ENCODE measurements around the gene SPECC1L.
A peak's percentile ranks its signal among the peaks of the same experiment; 100 is the strongest.
"Not testable (repeated sequence)": the region's sequence is repeated elsewhere in the genome, so short reads cannot be mapped to it uniquely, and the experiment has no call there.

Gene SPECC1L

GRCh38 chr22:24303007-24303406, 32.4 kb downstream of the SPECC1L start:
- Histone ChIP-seq H3K36me3 (replicated peaks) (peaks cover 45% of the 10 kb centered on the region), H3K4me3 (no peak overlapping the region), H3K9me3 (no peaks in the 10 kb centered on the region), H3K4me1 (no peaks in the 10 kb centered on the region), H3K27me3 (ENCODE audit: low read depth) (no peaks in the 10 kb centered on the region)
- in situ Hi-C loops (cut with MboI; ENCODE audit: low sequenced_read_pairs), result no loop called here
- DNase-seq (ENCODE audit: low spot score in 2 of 2), result no peak

GRCh38 chr22:24304062-24304675, 33.5 kb downstream of the SPECC1L start:
- no peak for DNase-seq (ENCODE audit: low spot score in 2 of 2)
- Histone ChIP-seq H3K4me1 (no peaks in the 10 kb centered on the region), H3K27me3 (ENCODE audit: low read depth) (no peaks in the 10 kb centered on the region), H3K9me3 (no peaks in the 10 kb centered on the region), H3K4me3 (no peak overlapping the region), H3K36me3 (replicated peaks) (peaks cover 48% of the 10 kb centered on the region)
- in situ Hi-C loops (cut with MboI; ENCODE audit: low sequenced_read_pairs), result no loop called here

GRCh38 chr22:24305260-24305692, 34.6 kb downstream of the SPECC1L start:
- Histone ChIP-seq H3K36me3 (replicated peaks) (peaks cover 54% of the 10 kb centered on the region), H3K9me3 (no peaks in the 10 kb centered on the region)

GRCh38 chr22:24310969-24311368, 40.3 kb downstream of the SPECC1L start:
- H3K4me1 ChIP-seq, result peaks cover 2% of the 10 kb centered on the region; the same call in 1 of the 2 replicates
- in situ Hi-C loops (cut with MboI; ENCODE audit: low sequenced_read_pairs), result no loop called here
- DNase-seq (ENCODE audit: low spot score in 2 of 2), result peak in 1 of 2 experiments; percentile 29

More at GRCh38 chr22:24305260-24305692, 34.6 kb downstream of the SPECC1L start:
- no peaks in the 10 kb centered on the region for H3K27me3 ChIP-seq (ENCODE audit: low read depth)
- DNase-seq (ENCODE audit: low spot score in 2 of 2), result no peak
- in situ Hi-C loops (cut with MboI; ENCODE audit: low sequenced_read_pairs), result no loop called here
- no peaks in the 10 kb centered on the region for H3K4me1 ChIP-seq
- no peak overlapping the region for H3K4me3 ChIP-seq

GRCh38 chr22:24315367-24315966, 44.8 kb downstream of the SPECC1L start:
- Histone ChIP-seq H3K27me3 (ENCODE audit: low read depth) (no peaks in the 10 kb centered on the region), H3K4me3 (no peak overlapping the region), H3K9me3 (no peaks in the 10 kb centered on the region), H3K4me1 (peaks cover 2% of the 10 kb centered on the region; the same call in 1 of the 2 replicates), H3K36me3 (replicated peaks) (peaks cover 45% of the 10 kb centered on the region)
- no peak for DNase-seq (ENCODE audit: low spot score in 2 of 2)
- in situ Hi-C loops (cut with MboI; ENCODE audit: low sequenced_read_pairs), result no loop called here

More at GRCh38 chr22:24310969-24311368, 40.3 kb downstream of the SPECC1L start:
- Histone ChIP-seq H3K36me3 (replicated peaks) (peaks cover 53% of the 10 kb centered on the region), H3K4me3 (no peak overlapping the region), H3K9me3 (no peaks in the 10 kb centered on the region), H3K27me3 (ENCODE audit: low read depth) (no peaks in the 10 kb centered on the region)

GRCh38 chr22:24316264-24316663, 45.6 kb downstream of the SPECC1L start:
- DNase-seq (ENCODE audit: low spot score in 2 of 2); H3K4me3 ChIP-seq; H3K4me1 ChIP-seq; in situ Hi-C loops (cut with MboI; ENCODE audit: low sequenced_read_pairs); H3K27me3 ChIP-seq (ENCODE audit: low read depth); H3K9me3 ChIP-seq: not testable (repeated sequence)
- peaks cover 53% of the 10 kb centered on the region for H3K36me3 ChIP-seq (replicated peaks)

GRCh38 chr22:24317511-24317910, 46.9 kb downstream of the SPECC1L start:
- H3K27me3 ChIP-seq (ENCODE audit: low read depth); DNase-seq (ENCODE audit: low spot score in 2 of 2); in situ Hi-C loops (cut with MboI; ENCODE audit: low sequenced_read_pairs): not testable (repeated sequence)

GRCh38 chr22:24319451-24319850, 48.8 kb downstream of the SPECC1L start:
- Histone ChIP-seq H3K9me3 (no peaks in the 10 kb centered on the region), H3K4me1 (no peaks in the 10 kb centered on the region), H3K36me3 (replicated peaks) (peaks cover 63% of the 10 kb centered on the region), H3K27me3 (ENCODE audit: low read depth) (no peaks in the 10 kb centered on the region), H3K4me3 (no peak overlapping the region)
- DNase-seq (ENCODE audit: low spot score in 2 of 2), result no peak
- in situ Hi-C loops (cut with MboI; ENCODE audit: low sequenced_read_pairs), result no loop called here

More at GRCh38 chr22:24317511-24317910, 46.9 kb downstream of the SPECC1L start:
- H3K4me3 ChIP-seq, H3K4me1 ChIP-seq, H3K9me3 ChIP-seq: not testable (repeated sequence)
- peaks cover 64% of the 10 kb centered on the region for H3K36me3 ChIP-seq (replicated peaks)

- DNase-seq (ENCODE audit: low spot score in 2 of 2), result no peak
- H3K36me3 ChIP-seq (replicated peaks), result peaks cover 59% of the 10 kb centered on the region
- no peak overlapping the region for H3K4me3 ChIP-seq
- H3K9me3 ChIP-seq, result no peaks in the 10 kb centered on the region
- in situ Hi-C loops (cut with MboI; ENCODE audit: low sequenced_read_pairs), result loop anchor here (10.0 kb wide), 1 partner anchor 203 kb away; no protein-coding TSS in a partner anchor
- no peaks in the 10 kb centered on the region for H3K27me3 ChIP-seq (ENCODE audit: low read depth)
- H3K4me1 ChIP-seq, result no peaks in the 10 kb centered on the region
These were observed 51.4 kb downstream of the SPECC1L start for GRCh38 chr22:24321999-24322398.

- Histone ChIP-seq H3K27me3 (ENCODE audit: low read depth) (no peaks in the 10 kb centered on the region), H3K36me3 (replicated peaks) (peaks cover 59% of the 10 kb centered on the region), H3K4me3 (no peak overlapping the region), H3K4me1 (no peaks in the 10 kb centered on the region), H3K9me3 (no peaks in the 10 kb centered on the region)
- in situ Hi-C loops (cut with MboI; ENCODE audit: low sequenced_read_pairs), result loop anchor here (10.0 kb wide), 1 partner anchor 202 kb away; no protein-coding TSS in a partner anchor
- DNase-seq (ENCODE audit: low spot score in 2 of 2), result no peak
These were observed 51.9 kb downstream of the SPECC1L start for GRCh38 chr22:24322522-24322921.

- DNase-seq (ENCODE audit: low spot score in 2 of 2), result no peak
- Histone ChIP-seq H3K9me3 (no peaks in the 10 kb centered on the region), H3K27me3 (ENCODE audit: low read depth) (no peaks in the 10 kb centered on the region), H3K4me1 (no peaks in the 10 kb centered on the region), H3K4me3 (no peak overlapping the region), H3K36me3 (replicated peaks) (peaks cover 64% of the 10 kb centered on the region)
- in situ Hi-C loops (cut with MboI; ENCODE audit: low sequenced_read_pairs), result loop anchor here (10.0 kb wide), 1 partner anchor 202 kb away; no protein-coding TSS in a partner anchor
These were observed 52.6 kb downstream of the SPECC1L start for GRCh38 chr22:24323233-24323632.

- Histone ChIP-seq H3K27me3 (ENCODE audit: low read depth) (no peaks in the 10 kb centered on the region), H3K4me3 (no peak overlapping the region), H3K4me1 (no peaks in the 10 kb centered on the region), H3K36me3 (replicated peaks) (peaks cover 65% of the 10 kb centered on the region), H3K9me3 (no peaks in the 10 kb centered on the region)
- in situ Hi-C loops (cut with MboI; ENCODE audit: low sequenced_read_pairs), result loop anchor here (10.0 kb wide), 1 partner anchor 201 kb away; no protein-coding TSS in a partner anchor
- DNase-seq (ENCODE audit: low spot score in 2 of 2), result no peak
These were observed 53.1 kb downstream of the SPECC1L start for GRCh38 chr22:24323695-24324094.

- in situ Hi-C loops (cut with MboI; ENCODE audit: low sequenced_read_pairs), result loop anchor here (10.0 kb wide), 1 partner anchor 201 kb away; no protein-coding TSS in a partner anchor
- Histone ChIP-seq H3K36me3 (replicated peaks) (peaks cover 67% of the 10 kb centered on the region), H3K9me3 (no peaks in the 10 kb centered on the region), H3K27me3 (ENCODE audit: low read depth) (no peaks in the 10 kb centered on the region), H3K4me1 (no peaks in the 10 kb centered on the region), H3K4me3 (no peak overlapping the region)
- no peak for DNase-seq (ENCODE audit: low spot score in 2 of 2)
These were observed 53.5 kb downstream of the SPECC1L start for GRCh38 chr22:24324137-24324536.

- H3K4me1 ChIP-seq, result no peaks in the 10 kb centered on the region
- H3K27me3 ChIP-seq (ENCODE audit: low read depth), result no peaks in the 10 kb centered on the region
- H3K9me3 ChIP-seq, result no peaks in the 10 kb centered on the region
- DNase-seq (ENCODE audit: low spot score in 2 of 2), result peak in 1 of 2 experiments; percentile 43
- in situ Hi-C loops (cut with MboI; ENCODE audit: low sequenced_read_pairs), result loop anchor here (10.0 kb wide), 1 partner anchor 200 kb away; no protein-coding TSS in a partner anchor
- no peak overlapping the region for H3K4me3 ChIP-seq
- H3K36me3 ChIP-seq (replicated peaks), result peaks cover 64% of the 10 kb centered on the region
These were observed 54.6 kb downstream of the SPECC1L start for GRCh38 chr22:24325105-24325757.
